HEK293 (cell line): ENCODE results near the gene PRCD.

Experiments
- CTCF ChIA-PET: fragments of 350-600 bp; formaldehyde crosslinking; extraction: SDS; loops from one replicate; lab custom pipeline; 2021; ENCODE audit warnings: antibody characterized with exemption; lab: Yijun Ruan, JAX
- POLR2A ChIA-PET: fragments of 300-600 bp; formaldehyde crosslinking; extraction: SDS; loops from one replicate; lab custom pipeline; 2020; ENCODE audit warnings: antibody characterized with exemption, inconsistent platforms; lab: Yijun Ruan, JAX
- H3K27ac ChIP-seq: fragments of 200-500 bp; sonication (Bioruptor generic); 2 replicates; pipeline ENCODE4 v1.5.1; 2014; ENCODE audit warnings: low read depth, low read length, control low read depth, inconsistent platforms; ENCODE audit errors: extremely low read depth
- H3K36me3 ChIP-seq, 2 experiments: fragments of 200-500 bp in 1 of 2; sonication (Bioruptor generic) in 1 of 2; 1 replicate in 1 of 2; 2 replicates in 1 of 2; pipeline ENCODE4 v1.5.1; 2014 to 2017; ENCODE audit warnings: inconsistent platforms in 2 of 2, low read length in 2 of 2; ENCODE audit not compliant: control insufficient read depth in 2 of 2, insufficient read depth in 1 of 2
- H3K4me1 ChIP-seq: fragments of 200-500 bp; sonication (Bioruptor generic); 2 replicates; pipeline ENCODE4 v1.5.1; 2014; ENCODE audit warnings: mild to moderate bottlenecking, low read length, inconsistent platforms; ENCODE audit not compliant: control insufficient read depth, insufficient read depth
- H3K4me3 ChIP-seq: 2 replicates; pipeline ENCODE4 v1.5.1; 2011; ENCODE audit warnings: low read depth, mild to moderate bottlenecking, control low read depth, low read length, moderate library complexity
- H3K9me3 ChIP-seq: fragments of 200-500 bp; sonication (Bioruptor generic); 2 replicates; pipeline ENCODE4 v1.5.1; 2014; ENCODE audit warnings: low read depth, low read length, inconsistent platforms; ENCODE audit not compliant: control insufficient read depth, insufficient read depth
- BCL11B ChIP-seq: fragments of 450-650 bp; formaldehyde crosslinking; IDR thresholded peaks from 2 replicates; pipeline ENCODE4 v1.5.1; 2016; ENCODE audit warnings: low read depth, missing biosample characterization, missing genetic modification characterization
- EGR2 ChIP-seq: fragments of 450-650 bp; formaldehyde crosslinking; IDR thresholded peaks from 2 replicates; pipeline ENCODE4 v1.5.1; 2016; ENCODE audit warnings: low read depth, missing biosample characterization, missing genetic modification characterization
- FEZF1 ChIP-seq: fragments of 450-650 bp; formaldehyde crosslinking; IDR thresholded peaks from 2 replicates; pipeline ENCODE4 v1.5.1; 2016; ENCODE audit warnings: missing biosample characterization, missing genetic modification characterization
- GLIS2 ChIP-seq: fragments of 450-650 bp; formaldehyde crosslinking; IDR thresholded peaks from 2 replicates; pipeline ENCODE4 v1.5.1; 2016; ENCODE audit warnings: missing biosample characterization, missing genetic modification characterization
- HOXC10 ChIP-seq: sonication (generic); formaldehyde crosslinking; IDR thresholded peaks from 2 replicates; pipeline ENCODE4 v1.8.1; 2023; ENCODE audit warnings: mild to moderate bottlenecking, missing genetic modification reagents
- IKZF3 ChIP-seq: fragments of 450-650 bp; IDR thresholded peaks from 2 replicates; pipeline ENCODE4 v1.5.0; 2018; ENCODE audit warnings: missing biosample characterization, mild to moderate bottlenecking, missing genetic modification characterization, moderate library complexity
- REPIN1 ChIP-seq: fragments of 450-650 bp; formaldehyde crosslinking; IDR thresholded peaks from 2 replicates; pipeline ENCODE4 v1.5.1; 2017; ENCODE audit warnings: missing biosample characterization, missing genetic modification characterization, low read depth
- SP2 ChIP-seq: fragments of 450-650 bp; formaldehyde crosslinking; IDR thresholded peaks from 2 replicates; pipeline ENCODE4 v1.5.1; 2016; ENCODE audit warnings: missing biosample characterization, missing genetic modification characterization
- WT1 ChIP-seq: fragments of 450-650 bp; formaldehyde crosslinking; IDR thresholded peaks from 2 replicates; pipeline ENCODE4 v1.5.1; 2016; ENCODE audit warnings: missing biosample characterization, missing genetic modification characterization
- YY2 ChIP-seq: fragments of 450-650 bp; formaldehyde crosslinking; IDR thresholded peaks from 2 replicates; pipeline ENCODE4 v1.5.1; 2016; ENCODE audit warnings: missing biosample characterization, missing genetic modification characterization
- ZBTB20 ChIP-seq: fragments of 450-650 bp; formaldehyde crosslinking; IDR thresholded peaks from 2 replicates; pipeline ENCODE4 v1.5.1; 2016; ENCODE audit warnings: missing biosample characterization, missing genetic modification characterization
- ZBTB8A ChIP-seq: fragments of 450-650 bp; formaldehyde crosslinking; IDR thresholded peaks from 2 replicates; pipeline ENCODE4 v1.5.1; 2016; ENCODE audit warnings: missing biosample characterization, missing genetic modification characterization
- ZEB2 ChIP-seq: fragments of 450-650 bp; formaldehyde crosslinking; IDR thresholded peaks from 2 replicates; pipeline ENCODE4 v1.5.1; 2016; ENCODE audit warnings: missing biosample characterization, missing genetic modification characterization
- ZFP37 ChIP-seq: fragments of 450-650 bp; formaldehyde crosslinking; IDR thresholded peaks from 2 replicates; pipeline ENCODE4 v1.5.1; 2016; ENCODE audit warnings: missing biosample characterization, missing genetic modification characterization
- ZNF112 ChIP-seq: fragments of 450-650 bp; formaldehyde crosslinking; IDR thresholded peaks from 2 replicates; pipeline ENCODE4 v1.5.0; 2017; ENCODE audit warnings: missing biosample characterization, missing genetic modification characterization
- ZNF157 ChIP-seq: fragments of 450-650 bp; formaldehyde crosslinking; IDR thresholded peaks from 2 replicates; pipeline ENCODE4 v1.5.1; 2016; ENCODE audit warnings: missing biosample characterization, missing genetic modification characterization
- ZNF19 ChIP-seq: fragments of 450-650 bp; formaldehyde crosslinking; IDR thresholded peaks from 2 replicates; pipeline ENCODE4; 2016; ENCODE audit warnings: missing biosample characterization, missing genetic modification characterization, low read depth
- ZNF2 ChIP-seq: fragments of 450-650 bp; formaldehyde crosslinking; IDR thresholded peaks from 2 replicates; pipeline ENCODE4 v1.5.1; 2016; ENCODE audit warnings: missing biosample characterization, missing genetic modification characterization
- ZNF211 ChIP-seq: fragments of 450-650 bp; formaldehyde crosslinking; IDR thresholded peaks from 2 replicates; pipeline ENCODE4 v1.5.1; 2016; ENCODE audit warnings: low read depth, missing biosample characterization, missing genetic modification characterization
- ZNF37A ChIP-seq: fragments of 450-650 bp; IDR thresholded peaks from 2 replicates; pipeline ENCODE4 v1.5.1; 2018; ENCODE audit warnings: missing biosample characterization, missing genetic modification characterization
- ZNF426 ChIP-seq: fragments of 450-650 bp; formaldehyde crosslinking; IDR thresholded peaks from 2 replicates; pipeline ENCODE4 v1.5.1; 2017; ENCODE audit warnings: missing biosample characterization, missing genetic modification characterization, mild to moderate bottlenecking, inconsistent platforms, moderate library complexity
- ZNF488 ChIP-seq: fragments of 450-650 bp; formaldehyde crosslinking; IDR thresholded peaks from 2 replicates; pipeline ENCODE4 v1.5.1; 2016; ENCODE audit warnings: missing biosample characterization, missing genetic modification characterization
- ZNF558 ChIP-seq: fragments of 450-650 bp; formaldehyde crosslinking; IDR thresholded peaks from 2 replicates; pipeline ENCODE4 v1.5.1; 2016; ENCODE audit warnings: missing biosample characterization, missing genetic modification characterization
- ZNF629 ChIP-seq: fragments of 450-650 bp; formaldehyde crosslinking; IDR thresholded peaks from 2 replicates; pipeline ENCODE4 v1.5.1; 2017; ENCODE audit warnings: missing biosample characterization, missing genetic modification characterization
- ZNF645 ChIP-seq: fragments of 450-650 bp; formaldehyde crosslinking; IDR thresholded peaks from 2 replicates; pipeline ENCODE4; 2016; ENCODE audit warnings: missing biosample characterization, missing genetic modification characterization
- ZNF692 ChIP-seq: fragments of 450-650 bp; formaldehyde crosslinking; IDR thresholded peaks from 2 replicates; pipeline ENCODE4 v1.5.1; 2016; ENCODE audit warnings: missing biosample characterization, missing genetic modification characterization
- ZNF792 ChIP-seq: fragments of 450-650 bp; formaldehyde crosslinking; IDR thresholded peaks from 2 replicates; pipeline ENCODE4 v1.5.1; 2016; ENCODE audit warnings: missing biosample characterization, missing genetic modification characterization
- ZNF837 ChIP-seq: fragments of 450-650 bp; formaldehyde crosslinking; IDR thresholded peaks from 2 replicates; pipeline ENCODE4 v1.5.1; 2016; ENCODE audit warnings: missing biosample characterization, missing genetic modification characterization
- ZSCAN16 ChIP-seq: fragments of 450-650 bp; formaldehyde crosslinking; IDR thresholded peaks from 2 replicates; pipeline ENCODE4 v1.5.1; 2016; ENCODE audit warnings: missing biosample characterization, missing genetic modification characterization
- TF ChIP-seq, protein P1 (sequence below): fragments of 450-650 bp; formaldehyde crosslinking; IDR thresholded peaks from 2 replicates; pipeline ENCODE4 v1.5.1; 2016; ENCODE audit warnings: missing biosample characterization, missing genetic modification characterization
- TF ChIP-seq, protein P2 (sequence below): fragments of 450-650 bp; formaldehyde crosslinking; IDR thresholded peaks from 2 replicates; pipeline ENCODE4 v1.5.1; 2016; ENCODE audit warnings: missing biosample characterization, missing genetic modification characterization

PRCD gene

GRCh38 chr17:76585649-76586593, 46.1 kb downstream of the PRCD start, which contains the start of gene ST6GALNAC2:
Gene ST6GALNAC2, minus strand, starts transcription at chr17:76585860. Its CDS starts 52 bp downstream, at chr17:76585808.
- Histone ChIP-seq H3K4me1 (peaks cover 3% of the 10 kb centered on the region; the same call in 1 of the 2 replicates), H3K27ac (peak within 1 kb of the TSS; percentile 71), H3K4me3 (peak within 1 kb of the TSS; percentile 48), H3K36me3 (no peaks in the 10 kb centered on the region), H3K9me3 (no peaks in the 10 kb centered on the region)
- ChIA-PET POLR2A (interaction anchor here (0.5 to 2.0 kb wide), 14 partner anchors 10 to 139 kb away, joined by 3 to 15 read pairs (median 5); partner anchors contain the start of gene PRCD), CTCF (interaction anchor here (0.6 to 2.4 kb wide), 12 partner anchors 12 to 753 kb away, joined by 3 to 10 read pairs (median 5); no protein-coding TSS in a partner anchor)
- 0 out of 2 replicates have a peak, but pooled peaks have one; percentile 24 for TF ChIP-seq ZNF629
- TF ChIP-seq ZBTB20 (tag by site-specific recombination), result peak; percentile 89
- no peak for TF ChIP-seq ZNF558 (tag by site-specific recombination)
- TF ChIP-seq IKZF3, result peak; percentile 60
- TF ChIP-seq FEZF1 (tag by site-specific recombination), result no peak
- TF ChIP-seq ZNF211 (tag by site-specific recombination), result no peak
- no peak for TF ChIP-seq ZFP37
- TF ChIP-seq ZNF645, result no peak
- TF ChIP-seq WT1, result peak; percentile 25; the same call in 1 of the 2 replicates
- TF ChIP-seq SP2, result peak; percentile 43; the same call in 1 of the 2 replicates
- no peak for TF ChIP-seq ZNF792 (tag by site-specific recombination)
- TF ChIP-seq ZNF19 (tag by site-specific recombination), result no peak
- TF ChIP-seq ZNF837 (tag by site-specific recombination), result no peak
- no peak for TF ChIP-seq ZNF2
- TF ChIP-seq GLIS2 (tag by site-specific recombination), result peak; percentile 93
- no peak for TF ChIP-seq ZNF488 (tag by site-specific recombination)
- TF ChIP-seq ZNF112 (tag by site-specific recombination), result no peak
- TF ChIP-seq ZSCAN16 (tag by site-specific recombination), result no peak
- no peak for TF ChIP-seq ZNF426 (tag by site-specific recombination)
- TF ChIP-seq, protein P1, sequence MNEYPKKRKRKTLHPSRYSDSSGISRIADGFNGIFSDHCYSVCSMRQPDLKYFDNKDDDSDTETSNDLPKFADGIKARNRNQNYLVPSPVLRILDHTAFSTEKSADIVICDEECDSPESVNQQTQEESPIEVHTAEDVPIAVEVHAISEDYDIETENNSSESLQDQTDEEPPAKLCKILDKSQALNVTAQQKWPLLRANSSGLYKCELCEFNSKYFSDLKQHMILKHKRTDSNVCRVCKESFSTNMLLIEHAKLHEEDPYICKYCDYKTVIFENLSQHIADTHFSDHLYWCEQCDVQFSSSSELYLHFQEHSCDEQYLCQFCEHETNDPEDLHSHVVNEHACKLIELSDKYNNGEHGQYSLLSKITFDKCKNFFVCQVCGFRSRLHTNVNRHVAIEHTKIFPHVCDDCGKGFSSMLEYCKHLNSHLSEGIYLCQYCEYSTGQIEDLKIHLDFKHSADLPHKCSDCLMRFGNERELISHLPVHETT (tag by site-specific recombination), result no peak
- TF ChIP-seq YY2, result no peak
- no peak for TF ChIP-seq ZNF37A
- no peak for TF ChIP-seq REPIN1 (tag by site-specific recombination)
- peak; percentile 44; the same call in 1 of the 2 replicates for TF ChIP-seq ZNF692
- no peak for TF ChIP-seq ZNF157 (tag by site-specific recombination)
- TF ChIP-seq HOXC10 (CRISPR knock-in tag), result no peak
- TF ChIP-seq, protein P2, sequence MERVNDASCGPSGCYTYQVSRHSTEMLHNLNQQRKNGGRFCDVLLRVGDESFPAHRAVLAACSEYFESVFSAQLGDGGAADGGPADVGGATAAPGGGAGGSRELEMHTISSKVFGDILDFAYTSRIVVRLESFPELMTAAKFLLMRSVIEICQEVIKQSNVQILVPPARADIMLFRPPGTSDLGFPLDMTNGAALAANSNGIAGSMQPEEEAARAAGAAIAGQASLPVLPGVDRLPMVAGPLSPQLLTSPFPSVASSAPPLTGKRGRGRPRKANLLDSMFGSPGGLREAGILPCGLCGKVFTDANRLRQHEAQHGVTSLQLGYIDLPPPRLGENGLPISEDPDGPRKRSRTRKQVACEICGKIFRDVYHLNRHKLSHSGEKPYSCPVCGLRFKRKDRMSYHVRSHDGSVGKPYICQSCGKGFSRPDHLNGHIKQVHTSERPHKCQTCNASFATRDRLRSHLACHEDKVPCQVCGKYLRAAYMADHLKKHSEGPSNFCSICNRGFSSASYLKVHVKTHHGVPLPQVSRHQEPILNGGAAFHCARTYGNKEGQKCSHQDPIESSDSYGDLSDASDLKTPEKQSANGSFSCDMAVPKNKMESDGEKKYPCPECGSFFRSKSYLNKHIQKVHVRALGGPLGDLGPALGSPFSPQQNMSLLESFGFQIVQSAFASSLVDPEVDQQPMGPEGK (tag by site-specific recombination), result peak; percentile 77
- TF ChIP-seq EGR2 (tag by site-specific recombination), result no peak; the same call in 1 of the 2 replicates
- 0 out of 2 replicates have a peak, but pooled peaks have one; percentile 24 for TF ChIP-seq ZEB2
- peak; percentile 79 for TF ChIP-seq ZBTB8A (tag by site-specific recombination)
- TF ChIP-seq BCL11B (tag by site-specific recombination), result no peak
